ENCODE measurements around the gene MAGEA9B. TPM values are rescaled to one million over a fixed set of nuclear protein-coding genes. Genes with fewer than 3 reads are reported as not detected.
"Not testable (repeated sequence)": the region's sequence is repeated elsewhere in the genome, so short reads cannot be mapped to it uniquely, and the experiment has no call there.

Gene MAGEA9B
- total RNA-seq, 1 donor from 2014 or later = not detected

DNA sequence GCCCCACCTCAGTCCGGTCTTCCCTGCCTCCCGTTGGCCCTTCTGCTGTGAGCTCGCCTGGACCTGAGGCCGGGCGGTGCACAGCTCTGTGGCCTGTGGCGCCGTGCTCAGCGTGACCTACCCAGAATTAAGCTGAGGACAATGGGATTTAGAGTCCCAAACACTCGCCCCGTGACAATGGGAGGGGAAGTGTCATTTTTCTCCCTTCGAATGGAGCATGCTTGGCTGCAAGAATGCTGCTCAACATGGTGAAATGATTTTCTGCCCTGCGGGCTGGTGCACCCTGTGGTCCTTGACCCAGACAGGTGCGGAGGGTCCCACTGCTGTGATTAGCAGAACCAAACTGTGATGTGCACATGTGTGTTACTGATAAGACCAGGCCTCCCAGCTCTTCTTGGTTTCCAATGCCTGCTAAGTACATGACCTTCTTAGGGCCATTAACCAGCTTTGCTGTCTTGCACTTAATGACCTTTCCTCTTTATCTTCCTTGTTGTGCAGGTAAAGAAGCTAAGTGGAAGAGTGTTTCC, 45.7 kb downstream of the MAGEA9B start:
- no peak for DNase-seq
- no peak for ATAC-seq (ENCODE audit: poor library complexity)
- intact Hi-C loops (cut with DNase I) = no loop called here

DNA sequence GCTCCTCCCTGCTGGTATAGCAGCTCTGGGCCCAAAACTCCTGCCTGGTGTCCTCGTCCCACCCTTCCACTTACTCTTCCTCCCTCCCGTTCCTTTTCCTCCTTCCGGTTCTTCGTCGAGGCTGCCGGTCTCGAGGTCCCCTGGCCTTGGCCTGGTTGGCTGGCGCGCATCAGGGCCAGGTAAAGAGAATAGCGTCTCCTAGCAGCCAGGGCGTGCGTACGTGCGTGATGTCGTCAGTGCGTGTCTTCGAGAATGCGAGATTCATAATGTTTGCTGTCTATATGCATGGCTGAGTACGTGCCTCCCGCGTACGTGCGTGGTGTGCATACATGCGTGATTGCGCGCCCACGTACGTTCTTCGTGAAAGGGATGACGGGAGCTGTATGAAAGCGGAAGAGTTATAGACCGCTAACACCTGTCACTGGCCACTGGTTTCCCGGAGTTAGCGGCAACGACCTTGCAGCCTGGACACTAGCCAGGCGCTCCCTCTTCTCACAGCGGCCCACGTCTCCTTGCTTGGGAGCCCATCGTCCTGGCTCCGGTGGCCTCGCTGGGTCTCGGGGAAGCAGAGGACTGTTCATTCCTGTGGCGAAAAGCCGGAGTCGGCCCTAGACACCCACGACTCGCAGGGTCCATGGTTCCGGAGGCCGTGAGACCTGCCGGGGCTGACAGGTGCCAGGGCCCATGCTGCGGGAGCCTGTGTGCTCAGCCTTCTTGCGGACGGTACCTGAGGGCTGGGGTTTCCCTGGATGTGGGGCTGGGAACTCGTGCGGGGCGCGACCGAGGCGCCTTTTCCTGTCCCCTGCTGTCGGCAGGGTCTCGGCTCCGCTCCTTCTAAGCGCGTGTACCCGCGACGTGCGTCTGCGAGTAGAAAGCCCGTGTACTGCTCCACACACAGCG, 46.4 kb downstream of the MAGEA9B start, which contains the start of gene EOLA1:
EOLA1 (plus strand) TSS at position 392 of the 900 bp plus-strand sequence. CDS start 4,619 bp downstream, outside the sequence.
- peak; percentile 68 for ATAC-seq (ENCODE audit: poor library complexity)
- intact Hi-C loops (cut with DNase I) = no loop called here
- peak; percentile 93 for DNase-seq

DNA sequence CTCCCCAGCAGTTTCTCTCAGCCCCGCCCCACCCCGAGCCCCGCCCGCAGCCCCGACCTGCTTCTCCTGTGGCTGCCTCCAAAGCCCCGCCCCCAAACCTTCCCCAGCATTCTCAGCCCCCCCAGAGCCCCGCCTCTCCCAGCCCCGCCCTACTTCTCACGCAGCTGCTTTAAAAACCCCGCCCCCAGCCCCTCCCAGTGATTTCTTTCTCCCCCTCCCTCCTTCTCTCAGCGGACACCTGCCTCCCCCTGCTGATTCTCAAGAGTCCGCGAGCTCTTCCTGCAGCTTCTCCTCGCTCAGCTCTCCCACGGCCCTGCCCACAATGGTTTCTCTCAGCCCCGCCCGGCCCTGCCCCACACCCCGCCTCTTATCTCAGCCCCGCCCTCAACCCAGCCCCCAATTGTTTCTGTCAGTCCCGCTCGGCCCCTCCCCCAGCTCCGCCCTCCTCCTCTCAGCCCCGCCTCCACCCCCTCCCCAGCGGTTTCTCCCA, 47.1 kb downstream of the MAGEA9B start:
- peak; percentile 86 for ATAC-seq (ENCODE audit: poor library complexity)
- peak; percentile 94 for DNase-seq
- intact Hi-C loops (cut with DNase I) = no loop called here

DNA sequence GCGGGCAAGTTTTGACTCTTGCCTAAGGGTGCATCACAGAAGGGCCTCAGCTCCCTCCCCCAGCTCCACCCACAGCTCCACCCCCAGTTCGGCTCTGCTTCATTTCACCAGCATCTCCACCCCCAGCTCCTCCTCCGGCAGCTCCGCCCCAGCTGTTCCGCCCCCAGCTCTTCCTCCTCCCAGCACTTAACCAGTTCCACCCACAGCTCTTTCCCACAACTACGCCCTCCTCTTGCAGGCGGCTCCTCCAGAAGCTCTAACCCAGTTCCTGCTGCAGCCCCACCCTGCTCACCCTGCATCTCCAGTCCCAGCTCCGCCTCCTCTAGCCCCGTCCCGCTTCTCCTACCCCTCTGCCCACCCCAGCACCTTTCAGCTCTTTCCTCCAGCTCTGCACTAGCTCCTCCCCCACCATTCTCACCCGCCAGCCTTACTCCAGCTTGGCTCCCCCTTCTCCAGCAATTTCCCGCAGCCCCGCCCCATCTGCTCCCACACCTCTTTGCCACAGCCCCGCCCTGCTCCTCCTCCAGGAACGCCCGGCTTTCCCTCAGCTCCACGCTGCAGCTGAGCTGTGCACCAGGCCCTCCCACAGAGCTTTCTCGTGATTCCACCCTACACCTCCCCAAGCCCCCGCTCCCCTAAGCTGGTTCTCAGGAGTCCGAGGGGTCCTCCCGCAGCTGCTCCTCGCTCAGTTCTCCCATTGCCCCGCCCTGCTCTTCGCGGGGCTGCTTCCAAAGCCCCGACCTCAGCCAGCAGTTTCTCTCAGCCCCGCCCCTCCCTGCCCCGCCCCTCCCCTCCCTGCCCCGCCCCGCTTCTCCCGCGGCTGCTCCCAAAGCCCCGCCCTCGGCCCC, 47.8 kb downstream of the MAGEA9B start:
- ATAC-seq (ENCODE audit: poor library complexity) = peak; percentile 71
- intact Hi-C loops (cut with DNase I) = no loop called here
- peak; percentile 92 for DNase-seq

- ATAC-seq (ENCODE audit: poor library complexity); DNase-seq; intact Hi-C loops (cut with DNase I): not testable (repeated sequence)
Measured at GRCh38 chrX:149537474-149537873, 49.8 kb downstream of the MAGEA9B start.

DNA sequence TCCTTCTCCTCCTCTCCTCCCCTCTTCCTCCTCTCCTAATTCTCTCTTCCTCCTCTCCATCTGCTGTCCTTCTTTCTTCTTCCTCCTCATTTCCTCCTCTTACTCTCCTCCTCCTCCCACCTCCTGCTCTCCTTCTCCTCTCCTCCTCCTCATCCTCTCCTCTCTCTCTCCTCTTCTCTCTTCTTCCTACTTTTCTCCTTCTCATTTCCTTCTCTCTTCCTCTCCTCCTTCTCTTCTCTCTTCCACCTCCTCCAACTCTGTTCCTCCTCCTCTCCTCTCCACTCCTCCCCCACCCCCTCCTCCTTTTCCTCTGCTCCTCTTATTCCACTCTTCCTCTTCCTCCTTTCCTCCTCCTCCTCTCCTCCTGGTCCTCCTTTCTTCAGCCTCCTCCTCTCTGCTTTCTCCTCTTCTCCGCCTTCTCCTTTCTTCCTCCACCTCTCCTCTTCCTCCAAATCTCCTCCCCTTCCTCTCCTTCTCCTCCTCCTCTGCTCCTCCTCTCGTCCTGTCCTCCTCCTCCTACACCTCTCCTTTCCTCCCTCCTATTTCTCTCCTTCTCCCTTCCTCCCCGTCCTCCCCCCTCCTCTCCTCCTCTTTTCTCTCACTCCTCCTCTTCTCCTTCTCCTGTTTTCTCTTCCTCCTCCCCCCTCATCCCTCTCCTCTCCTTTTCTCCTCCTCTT, 52.2 kb downstream of the MAGEA9B start:
- DNase-seq; intact Hi-C loops (cut with DNase I); ATAC-seq (ENCODE audit: poor library complexity): not testable (repeated sequence)

- intact Hi-C loops (cut with DNase I); ATAC-seq (ENCODE audit: poor library complexity); DNase-seq: not testable (repeated sequence)
Measured at GRCh38 chrX:149533999-149534398, 53.3 kb downstream of the MAGEA9B start.

DNA sequence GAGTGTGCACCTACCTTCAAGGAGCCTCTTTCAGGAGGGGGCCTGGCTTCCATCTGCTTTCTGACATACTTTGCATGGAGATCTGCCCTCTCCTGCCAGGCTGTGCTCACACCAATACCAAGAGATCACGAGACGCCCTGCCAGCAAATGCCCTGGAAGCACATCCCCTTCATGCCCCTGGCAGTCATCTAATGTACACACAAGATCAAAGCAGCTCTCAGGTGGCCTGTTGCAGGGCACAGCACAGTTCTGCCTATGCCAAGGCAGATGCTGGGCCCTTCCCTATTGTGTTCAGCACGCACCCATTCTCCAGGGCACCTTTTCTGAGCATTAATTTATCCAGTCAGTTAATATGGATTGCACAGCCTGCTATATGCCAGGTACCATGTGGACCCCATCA, 54.4 kb downstream of the MAGEA9B start:
- ATAC-seq (ENCODE audit: poor library complexity); intact Hi-C loops (cut with DNase I); DNase-seq: not testable (repeated sequence)

Other genes with a start within 250 kb of the MAGEA9B start
- 75.9 TPM for gene IDS, start 82.2 kb downstream of the MAGEA9B start, total RNA-seq
- gene EOLA1, start 46.4 kb downstream of the MAGEA9B start, total RNA-seq = 26.9 TPM
- gene HSFX3, start 37.5 kb downstream of the MAGEA9B start, total RNA-seq = not detected
- not detected for gene HSFX2, start 7.9 kb upstream of the MAGEA9B start, total RNA-seq
- gene TMEM185A, start 44.3 kb upstream of the MAGEA9B start, total RNA-seq = 28.9 TPM
- gene MAGEA11, start 124.6 kb upstream of the MAGEA9B start, total RNA-seq = not detected
- gene HSFX1, start 186.6 kb upstream of the MAGEA9B start, total RNA-seq = 1.9 TPM
- gene MAGEA9, start 194.5 kb upstream of the MAGEA9B start, total RNA-seq = not detected

Measured in Right ventricle myocardium superior (tissue), 1 donor.